LNCaP clone FGC (cell line): Measurements from ENCODE around the gene USP25.
A peak's percentile ranks its signal among the peaks of the same experiment; 100 is the strongest.

Experiments used
- DNase-seq: peaks from one replicate; pipeline ENCODE4 v3.0.0-alpha.2; 2011; ENCODE audit warnings: low read depth
- H3K4me3 ChIP-seq: 2 replicates; pipeline ENCODE4 v1.5.1; 2011; ENCODE audit warnings: mild to moderate bottlenecking, low read depth, low read length, control low read depth
- TF ChIP-seq, protein P1 (sequence below): IDR thresholded peaks from 2 replicates; pipeline ENCODE4 v1.5.1; 2012; ENCODE audit warnings: mild to moderate bottlenecking; ENCODE audit not compliant: control insufficient read depth, insufficient read depth; ENCODE audit errors: extremely low read depth

The USP25 gene

DNA sequence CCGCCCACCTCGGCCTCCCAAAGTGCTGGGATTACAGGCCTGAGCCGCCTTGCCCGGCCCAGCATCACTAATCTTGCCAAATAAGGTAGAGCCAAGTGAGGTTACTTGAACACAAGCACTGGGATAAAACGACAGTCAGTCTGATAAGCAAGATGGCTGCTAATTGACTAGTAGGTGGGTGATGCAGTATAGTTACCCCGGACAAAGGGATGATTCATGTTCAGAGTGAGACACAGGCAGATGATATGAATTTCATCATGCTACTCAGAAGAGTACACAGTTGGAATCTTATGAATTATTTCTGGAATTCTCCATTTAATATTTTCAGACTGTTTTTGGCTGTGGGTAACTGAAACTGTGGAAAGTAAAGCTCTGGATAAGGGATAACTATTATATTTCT is 178.4 kb downstream of the USP25 start:
- TF ChIP-seq, protein P1, sequence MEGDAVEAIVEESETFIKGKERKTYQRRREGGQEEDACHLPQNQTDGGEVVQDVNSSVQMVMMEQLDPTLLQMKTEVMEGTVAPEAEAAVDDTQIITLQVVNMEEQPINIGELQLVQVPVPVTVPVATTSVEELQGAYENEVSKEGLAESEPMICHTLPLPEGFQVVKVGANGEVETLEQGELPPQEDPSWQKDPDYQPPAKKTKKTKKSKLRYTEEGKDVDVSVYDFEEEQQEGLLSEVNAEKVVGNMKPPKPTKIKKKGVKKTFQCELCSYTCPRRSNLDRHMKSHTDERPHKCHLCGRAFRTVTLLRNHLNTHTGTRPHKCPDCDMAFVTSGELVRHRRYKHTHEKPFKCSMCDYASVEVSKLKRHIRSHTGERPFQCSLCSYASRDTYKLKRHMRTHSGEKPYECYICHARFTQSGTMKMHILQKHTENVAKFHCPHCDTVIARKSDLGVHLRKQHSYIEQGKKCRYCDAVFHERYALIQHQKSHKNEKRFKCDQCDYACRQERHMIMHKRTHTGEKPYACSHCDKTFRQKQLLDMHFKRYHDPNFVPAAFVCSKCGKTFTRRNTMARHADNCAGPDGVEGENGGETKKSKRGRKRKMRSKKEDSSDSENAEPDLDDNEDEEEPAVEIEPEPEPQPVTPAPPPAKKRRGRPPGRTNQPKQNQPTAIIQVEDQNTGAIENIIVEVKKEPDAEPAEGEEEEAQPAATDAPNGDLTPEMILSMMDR = no peak
- no peak overlapping the region for H3K4me3 ChIP-seq
- DNase-seq = no peak

DNA sequence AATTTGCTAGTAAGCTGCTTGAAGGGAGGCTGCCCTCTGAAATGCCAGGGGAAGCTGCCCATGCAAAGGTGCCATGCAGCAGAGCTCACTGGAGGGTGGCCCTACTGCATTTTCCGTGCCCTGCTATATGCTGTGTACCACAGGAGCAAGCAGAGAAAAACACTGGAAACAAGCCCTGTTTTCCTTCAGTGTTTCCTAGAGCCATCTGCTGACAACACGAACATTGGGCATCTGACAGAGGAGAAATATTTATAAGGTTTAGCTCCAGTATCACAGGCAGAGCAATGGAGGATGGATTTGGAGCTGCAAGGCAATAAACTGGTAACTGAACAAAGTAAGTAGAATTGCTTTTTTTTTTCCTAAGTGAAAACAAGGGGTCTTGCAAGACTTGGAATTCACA is 198.4 kb downstream of the USP25 start:
- no peak overlapping the region for H3K4me3 ChIP-seq
- DNase-seq = no peak
- TF ChIP-seq, protein P1 = no peak

DNA sequence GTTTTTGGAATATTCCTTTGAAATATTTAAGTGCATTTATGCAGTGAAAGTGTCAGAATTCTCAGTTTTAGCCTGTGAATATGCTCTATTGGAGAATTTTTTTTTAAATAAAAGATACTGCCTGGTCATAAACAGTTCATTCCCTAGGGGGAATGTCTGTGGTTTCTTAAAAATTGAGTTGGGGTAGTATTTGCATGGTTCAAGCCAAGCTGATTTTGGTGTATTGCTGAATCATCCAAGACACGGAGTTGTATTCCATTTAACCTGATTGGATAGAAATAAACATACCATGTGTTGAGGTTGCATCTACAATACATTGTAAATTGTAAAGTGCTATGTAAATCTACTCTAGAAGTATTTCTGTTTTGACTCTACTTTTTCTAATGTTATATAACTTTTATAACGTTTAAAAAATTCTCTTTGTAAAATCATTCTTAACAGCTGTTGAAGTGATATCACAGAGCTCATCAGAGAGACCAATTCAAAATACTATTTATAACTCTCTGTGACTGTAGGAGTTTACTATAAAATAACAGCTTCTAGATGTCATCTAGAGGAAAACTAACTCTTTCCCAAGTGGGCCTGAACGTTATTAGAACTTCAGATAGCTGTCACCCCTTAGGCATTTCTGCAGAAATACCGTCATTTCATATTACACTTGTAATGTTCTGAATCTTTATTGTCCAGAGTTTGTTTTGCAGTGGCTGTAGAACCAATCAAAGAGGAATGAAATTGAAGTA is 199.1 kb downstream of the USP25 start:
- TF ChIP-seq, protein P1 = no peak
- no peak for DNase-seq
- no peak overlapping the region for H3K4me3 ChIP-seq

DNA sequence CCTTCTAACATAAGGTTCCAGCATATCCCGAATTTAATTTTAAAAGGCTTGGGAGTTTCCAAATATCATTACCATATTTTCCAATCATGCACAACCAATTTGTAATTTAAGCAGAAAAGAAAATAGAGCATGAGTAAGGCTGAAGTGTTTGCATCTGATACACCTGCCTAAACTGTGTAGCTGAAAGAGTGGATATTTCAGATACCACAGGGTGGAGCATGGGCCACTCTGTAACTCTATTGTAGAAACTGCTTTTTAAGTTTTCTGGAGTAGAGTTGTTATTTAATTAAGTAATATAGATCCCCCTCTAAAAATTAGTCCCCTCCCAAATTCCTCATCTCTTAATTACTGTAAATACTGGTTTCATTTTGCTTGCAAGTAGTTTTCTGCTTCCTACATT is 199.8 kb downstream of the USP25 start:
- H3K4me3 ChIP-seq = no peak overlapping the region
- TF ChIP-seq, protein P1 = peak; percentile 44
- DNase-seq = no peak
